ENCODE results near the gene DMTF1.

DNA sequence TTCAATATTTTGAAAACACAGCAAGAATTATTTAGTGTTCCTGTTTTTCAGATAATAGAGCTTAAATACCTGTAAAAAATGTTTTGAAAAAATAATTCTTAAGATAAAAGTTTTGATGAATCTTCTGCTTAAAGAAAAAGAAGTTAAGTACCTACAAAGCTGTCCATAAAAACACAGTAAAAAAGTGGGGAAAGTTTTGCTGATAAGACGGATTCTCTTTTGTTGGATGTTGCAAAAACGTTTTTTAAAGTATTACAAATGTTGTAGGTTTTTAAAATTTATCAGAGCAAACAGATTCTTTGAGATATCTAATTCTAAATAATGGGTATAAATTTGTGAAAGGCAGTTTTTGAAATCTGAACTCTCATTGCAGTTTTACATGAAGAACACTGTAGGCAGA, 12.2 kb downstream of the DMTF1 start:
- TF ChIP-seq, protein P1, sequence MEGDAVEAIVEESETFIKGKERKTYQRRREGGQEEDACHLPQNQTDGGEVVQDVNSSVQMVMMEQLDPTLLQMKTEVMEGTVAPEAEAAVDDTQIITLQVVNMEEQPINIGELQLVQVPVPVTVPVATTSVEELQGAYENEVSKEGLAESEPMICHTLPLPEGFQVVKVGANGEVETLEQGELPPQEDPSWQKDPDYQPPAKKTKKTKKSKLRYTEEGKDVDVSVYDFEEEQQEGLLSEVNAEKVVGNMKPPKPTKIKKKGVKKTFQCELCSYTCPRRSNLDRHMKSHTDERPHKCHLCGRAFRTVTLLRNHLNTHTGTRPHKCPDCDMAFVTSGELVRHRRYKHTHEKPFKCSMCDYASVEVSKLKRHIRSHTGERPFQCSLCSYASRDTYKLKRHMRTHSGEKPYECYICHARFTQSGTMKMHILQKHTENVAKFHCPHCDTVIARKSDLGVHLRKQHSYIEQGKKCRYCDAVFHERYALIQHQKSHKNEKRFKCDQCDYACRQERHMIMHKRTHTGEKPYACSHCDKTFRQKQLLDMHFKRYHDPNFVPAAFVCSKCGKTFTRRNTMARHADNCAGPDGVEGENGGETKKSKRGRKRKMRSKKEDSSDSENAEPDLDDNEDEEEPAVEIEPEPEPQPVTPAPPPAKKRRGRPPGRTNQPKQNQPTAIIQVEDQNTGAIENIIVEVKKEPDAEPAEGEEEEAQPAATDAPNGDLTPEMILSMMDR (conservative IDR thresholded peaks at IDR 0.05; ENCODE audit: low read length), result no peak
- no peak for TF ChIP-seq EZH2phosphoT487 (IDR thresholded peaks at IDR 0.05; ENCODE audit: borderline replicate concordance, low read depth, low read length)
